ENCODE data around the gene TMEM101. TPM values are rescaled to one million over a fixed set of nuclear protein-coding genes. Genes with fewer than 3 reads are reported as not detected.

TMEM101 gene
- total RNA-seq, 1 experiment from 2014 or later = 18.6 TPM

DNA sequence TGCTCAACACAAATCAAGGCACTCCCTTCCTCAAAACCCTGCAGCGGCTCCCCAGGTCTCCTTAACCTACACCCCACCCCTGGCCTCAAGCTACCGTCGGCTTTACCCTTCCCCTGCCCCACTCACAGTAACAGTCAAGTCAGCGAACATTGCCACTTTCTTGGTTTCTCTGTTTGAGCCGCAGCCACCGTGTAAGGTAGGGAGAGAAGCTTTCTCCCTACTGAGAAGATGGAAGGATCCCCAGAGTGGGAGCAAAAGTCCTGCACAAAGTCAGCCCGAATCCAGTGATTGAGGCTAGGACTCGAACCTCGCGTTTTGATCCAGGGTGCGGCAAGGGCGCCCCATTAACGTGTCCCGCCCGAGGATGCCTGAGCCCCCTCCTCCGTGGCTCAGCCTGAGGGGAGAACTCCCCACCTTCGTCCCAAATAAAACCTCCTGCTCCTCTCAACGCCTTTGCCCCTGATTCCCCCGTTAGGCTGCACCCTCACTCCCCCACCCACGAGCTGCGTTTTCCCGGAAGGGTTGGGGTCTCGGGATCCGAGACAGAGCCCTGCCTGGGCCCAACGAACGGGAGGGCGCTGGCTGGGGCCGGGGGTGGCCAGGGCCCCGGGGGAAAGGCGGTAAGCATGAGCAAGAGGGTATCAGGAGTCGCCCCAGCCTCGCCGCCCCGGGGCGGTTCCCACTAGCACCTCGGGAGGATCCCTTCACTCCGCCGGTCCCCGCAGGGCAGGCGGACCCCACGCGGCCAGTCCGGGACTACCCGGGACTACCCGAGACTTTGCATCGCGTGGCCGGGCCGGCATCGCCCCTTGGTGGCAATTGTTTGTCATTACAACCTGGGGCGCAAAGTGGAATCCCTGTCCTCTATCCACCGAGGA is 20.3 kb downstream of the TMEM101 start:
- no peaks in the 10 kb centered on the region for H3K27me3 ChIP-seq (ENCODE audit: insufficient read depth, low read length)
- no peaks in the 10 kb centered on the region for H3K9me3 ChIP-seq (ENCODE audit: control insufficient read depth, low read depth, low read length)
- no peak overlapping the region for H3K9ac ChIP-seq (ENCODE audit: extremely low read depth, insufficient read length, low read length)
- H3K23ac ChIP-seq (ENCODE audit: insufficient read length, low read depth, low read length) = no peak overlapping the region
- H2BK120ac ChIP-seq (ENCODE audit: low read depth, low read length, poor library complexity, severe bottlenecking) = no peak overlapping the region
- H2BK12ac ChIP-seq (ENCODE audit: insufficient read length, low read depth, low read length) = no peak overlapping the region
- Mint-ChIP-seq H3K4me1 (peaks cover 3 to 6% of the 10 kb centered on the region in 2 experiments; a peak in 3 of 4 replicates), H3K36me3 (ENCODE audit: insufficient read depth in 1 of 3, low read depth in 3 of 3) (no peaks in the 10 kb centered on the region), H3K27me3 (ENCODE audit: low read depth) (peaks cover 19% of the 10 kb centered on the region), H3K27ac (peak overlapping the region in 1 of 3 experiments; percentile 57; a peak in 1 of 7 replicates), H3K9me3 (no peaks in the 10 kb centered on the region), H3K4me3 (peak overlapping the region; percentile 44 to 55; a peak in 4 of 5 replicates)
- no peak overlapping the region for H3T11ph ChIP-seq (ENCODE audit: low read length)
- H3K14ac ChIP-seq (ENCODE audit: insufficient read depth, low read length) = peak overlapping the region; percentile 61; the same call in 1 of the 2 replicates
- H2BK20ac ChIP-seq (ENCODE audit: low read depth, low read length, poor library complexity, severe bottlenecking) = no peak overlapping the region
- H4K91ac ChIP-seq (ENCODE audit: insufficient read length, low read depth, low read length) = no peak overlapping the region
- no peak overlapping the region for H2BK15ac ChIP-seq (ENCODE audit: low read depth, low read length)
- H3K79me1 ChIP-seq (ENCODE audit: insufficient read depth, low read depth, low read length, poor library complexity, severe bottlenecking) = no peaks in the 10 kb centered on the region
- peak overlapping the region; percentile 68 for H4K8ac ChIP-seq (replicated peaks; ENCODE audit: insufficient read length, low read depth, low read length)
- WGBS (ENCODE audit: extremely low coverage, insufficient read length, low lambda C conversion rate) = no CpG with 5 or more reads among the region's 52 CpGs
- H3K56ac ChIP-seq (ENCODE audit: insufficient read length, low read depth, low read length) = no peak overlapping the region
- H4K20me1 ChIP-seq (ENCODE audit: control insufficient read depth, insufficient read depth, insufficient read length) = no peaks in the 10 kb centered on the region
- H2AK5ac ChIP-seq (ENCODE audit: insufficient read length, low read length) = no peak overlapping the region
- H2BK5ac ChIP-seq (ENCODE audit: insufficient read length, low read length) = no peak overlapping the region
- no peak overlapping the region for H3K27ac ChIP-seq (ENCODE audit: insufficient read length, low read depth, low read length)
- peak overlapping the region; percentile 72 for H3K4me2 ChIP-seq (ENCODE audit: insufficient read depth, insufficient read length, low read length)
- H3K4ac ChIP-seq (ENCODE audit: low read depth, low read length) = no peak overlapping the region
- H3K79me2 ChIP-seq (ENCODE audit: insufficient read depth, low read length) = no peaks in the 10 kb centered on the region
- peaks cover 6% of the 10 kb centered on the region for H3K23me2 ChIP-seq (ENCODE audit: insufficient read length, low read depth, low read length, poor library complexity, severe bottlenecking)
- peak; percentile 86 for DNase-seq
- peak overlapping the region; percentile 24 for H2AFZ ChIP-seq (ENCODE audit: low read length)
- no peak overlapping the region for H4K5ac ChIP-seq (ENCODE audit: insufficient read length, low read depth, low read length)
- H3K4me1 ChIP-seq (ENCODE audit: insufficient read depth, low read length) = no peaks in the 10 kb centered on the region
- H3K18ac ChIP-seq (ENCODE audit: insufficient read length, low read depth, low read length) = peak overlapping the region; percentile 23
- TF ChIP-seq, protein P1, sequence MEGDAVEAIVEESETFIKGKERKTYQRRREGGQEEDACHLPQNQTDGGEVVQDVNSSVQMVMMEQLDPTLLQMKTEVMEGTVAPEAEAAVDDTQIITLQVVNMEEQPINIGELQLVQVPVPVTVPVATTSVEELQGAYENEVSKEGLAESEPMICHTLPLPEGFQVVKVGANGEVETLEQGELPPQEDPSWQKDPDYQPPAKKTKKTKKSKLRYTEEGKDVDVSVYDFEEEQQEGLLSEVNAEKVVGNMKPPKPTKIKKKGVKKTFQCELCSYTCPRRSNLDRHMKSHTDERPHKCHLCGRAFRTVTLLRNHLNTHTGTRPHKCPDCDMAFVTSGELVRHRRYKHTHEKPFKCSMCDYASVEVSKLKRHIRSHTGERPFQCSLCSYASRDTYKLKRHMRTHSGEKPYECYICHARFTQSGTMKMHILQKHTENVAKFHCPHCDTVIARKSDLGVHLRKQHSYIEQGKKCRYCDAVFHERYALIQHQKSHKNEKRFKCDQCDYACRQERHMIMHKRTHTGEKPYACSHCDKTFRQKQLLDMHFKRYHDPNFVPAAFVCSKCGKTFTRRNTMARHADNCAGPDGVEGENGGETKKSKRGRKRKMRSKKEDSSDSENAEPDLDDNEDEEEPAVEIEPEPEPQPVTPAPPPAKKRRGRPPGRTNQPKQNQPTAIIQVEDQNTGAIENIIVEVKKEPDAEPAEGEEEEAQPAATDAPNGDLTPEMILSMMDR (conservative IDR thresholded peaks at IDR 0.05) = peak; percentile 95
